HEK293 (cell line): ENCODE results near the gene TRAPPC10.
A peak's percentile ranks its signal among the peaks of the same experiment; 100 is the strongest.

Source experiments
- CTCF ChIA-PET: fragments of 350-600 bp; formaldehyde crosslinking; extraction: SDS; loops from one replicate; lab custom pipeline; 2021; ENCODE audit warnings: antibody characterized with exemption; lab: Yijun Ruan, JAX
- POLR2A ChIA-PET: fragments of 300-600 bp; formaldehyde crosslinking; extraction: SDS; loops from one replicate; lab custom pipeline; 2020; ENCODE audit warnings: antibody characterized with exemption, inconsistent platforms; lab: Yijun Ruan, JAX
- H3K27ac ChIP-seq: fragments of 200-500 bp; sonication (Bioruptor generic); 2 replicates; pipeline ENCODE4 v1.5.1; 2014; ENCODE audit warnings: low read depth, low read length, control low read depth, inconsistent platforms; ENCODE audit errors: extremely low read depth
- H3K36me3 ChIP-seq, 2 experiments: fragments of 200-500 bp in 1 of 2; sonication (Bioruptor generic) in 1 of 2; 1 replicate in 1 of 2; 2 replicates in 1 of 2; pipeline ENCODE4 v1.5.1; 2014 to 2017; ENCODE audit warnings: inconsistent platforms in 2 of 2, low read length in 2 of 2; ENCODE audit not compliant: control insufficient read depth in 2 of 2, insufficient read depth in 1 of 2
- H3K4me1 ChIP-seq: fragments of 200-500 bp; sonication (Bioruptor generic); 2 replicates; pipeline ENCODE4 v1.5.1; 2014; ENCODE audit warnings: mild to moderate bottlenecking, low read length, inconsistent platforms; ENCODE audit not compliant: control insufficient read depth, insufficient read depth
- H3K4me3 ChIP-seq: 2 replicates; pipeline ENCODE4 v1.5.1; 2011; ENCODE audit warnings: low read depth, mild to moderate bottlenecking, control low read depth, low read length, moderate library complexity
- H3K9me3 ChIP-seq: fragments of 200-500 bp; sonication (Bioruptor generic); 2 replicates; pipeline ENCODE4 v1.5.1; 2014; ENCODE audit warnings: low read depth, low read length, inconsistent platforms; ENCODE audit not compliant: control insufficient read depth, insufficient read depth
- BCL11B ChIP-seq: fragments of 450-650 bp; formaldehyde crosslinking; IDR thresholded peaks from 2 replicates; pipeline ENCODE4 v1.5.1; 2016; ENCODE audit warnings: low read depth, missing biosample characterization, missing genetic modification characterization
- HOXA7 ChIP-seq: sonication (generic); formaldehyde crosslinking; IDR thresholded peaks from 2 replicates; pipeline ENCODE4 v1.8.1; 2022; ENCODE audit warnings: missing genetic modification reagents, borderline replicate concordance
- HOXD13 ChIP-seq: sonication (generic); formaldehyde crosslinking; IDR thresholded peaks from 2 replicates; pipeline ENCODE4 v1.8.0; 2022; ENCODE audit warnings: missing genetic modification reagents, borderline replicate concordance
- SCRT1 ChIP-seq: fragments of 450-650 bp; formaldehyde crosslinking; IDR thresholded peaks from 2 replicates; pipeline ENCODE4 v1.5.1; 2016; ENCODE audit warnings: missing biosample characterization, missing genetic modification characterization, borderline replicate concordance
- ZEB2 ChIP-seq: fragments of 450-650 bp; formaldehyde crosslinking; IDR thresholded peaks from 2 replicates; pipeline ENCODE4 v1.5.1; 2016; ENCODE audit warnings: missing biosample characterization, missing genetic modification characterization
- ZIC2 ChIP-seq: fragments of 450-650 bp; formaldehyde crosslinking; IDR thresholded peaks from 2 replicates; pipeline ENCODE4 v1.5.1; 2016; ENCODE audit warnings: missing biosample characterization, missing genetic modification characterization
- ZNF24 ChIP-seq: fragments of 450-650 bp; formaldehyde crosslinking; IDR thresholded peaks from 2 replicates; pipeline ENCODE4 v1.5.1; 2016; ENCODE audit warnings: missing biosample characterization, missing genetic modification characterization
- ZNF501 ChIP-seq: fragments of 450-650 bp; formaldehyde crosslinking; IDR thresholded peaks from 2 replicates; pipeline ENCODE4 v1.5.1; 2016; ENCODE audit warnings: missing biosample characterization, missing genetic modification characterization
- ZNF514 ChIP-seq: fragments of 450-650 bp; formaldehyde crosslinking; IDR thresholded peaks from 2 replicates; pipeline ENCODE4 v1.5.1; 2016; ENCODE audit warnings: missing biosample characterization, missing genetic modification characterization
- ZNF621 ChIP-seq: fragments of 450-650 bp; formaldehyde crosslinking; IDR thresholded peaks from 2 replicates; pipeline ENCODE4 v1.5.1; 2017; ENCODE audit warnings: missing biosample characterization, missing genetic modification characterization
- TF ChIP-seq, protein P1 (sequence below): fragments of 450-650 bp; formaldehyde crosslinking; IDR thresholded peaks from 2 replicates; pipeline ENCODE4 v1.5.1; 2016; ENCODE audit warnings: missing biosample characterization, missing genetic modification characterization
- TF ChIP-seq, protein P2 (sequence below): fragments of 450-650 bp; formaldehyde crosslinking; conservative IDR thresholded peaks from 2 replicates; pipeline ENCODE4 v1.5.1; 2016; ENCODE audit warnings: low read depth, missing biosample characterization, missing genetic modification characterization

TRAPPC10 gene

DNA sequence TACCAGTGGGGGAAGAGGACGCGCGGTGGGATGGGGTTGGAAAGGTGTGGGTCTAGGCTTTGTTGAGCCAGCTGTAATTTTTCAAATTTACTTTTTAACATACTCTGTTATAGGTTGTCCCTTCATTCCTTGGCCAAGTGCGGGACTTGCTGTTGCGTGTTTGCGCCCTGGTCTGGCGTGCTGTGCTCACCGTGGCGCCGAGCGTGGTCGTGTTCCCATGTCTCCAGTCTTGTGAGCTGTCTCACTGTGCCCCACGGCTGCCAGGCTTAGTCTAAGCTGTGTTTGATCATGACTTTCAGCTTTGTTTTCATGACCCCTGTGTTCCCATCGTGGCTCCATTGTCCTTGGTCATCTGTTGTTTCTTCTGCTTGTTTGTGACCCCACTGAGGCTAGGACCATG lies 26.0 kb downstream of the TRAPPC10 start (continued):
- no peak for TF ChIP-seq ZNF514 (tag by site-specific recombination)

DNA sequence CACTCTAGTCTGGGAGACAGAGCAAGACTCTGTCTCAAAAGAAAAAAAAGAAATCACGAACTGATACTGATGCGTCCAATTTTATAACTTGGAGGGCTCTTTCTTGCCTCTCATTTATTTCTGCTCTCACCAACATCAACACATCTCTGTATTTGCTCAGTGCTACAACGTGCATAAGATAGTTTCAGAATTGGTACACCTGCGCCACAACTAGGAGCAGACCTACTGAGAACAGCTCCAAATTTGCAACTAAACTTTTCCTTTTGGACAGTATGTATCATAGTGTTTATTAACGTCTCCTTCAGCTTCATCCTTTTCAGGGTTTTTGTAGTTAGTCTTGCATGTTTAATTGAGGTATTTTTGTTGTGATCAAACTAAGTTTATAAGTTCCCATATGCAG lies 27.7 kb downstream of the TRAPPC10 start:
- ChIA-PET CTCF (interaction anchor here (0.6 to 1.1 kb wide), 2 partner anchors 9 to 18 kb away, joined by 3 to 4 read pairs; no protein-coding TSS in a partner anchor), POLR2A (interaction anchor here (0.5 to 1.1 kb wide), 2 partner anchors 9 to 29 kb away, joined by 3 read pairs; no protein-coding TSS in a partner anchor)
- H3K36me3 ChIP-seq, result peaks cover 29 to 43% of the 10 kb centered on the region in 2 experiments
- TF ChIP-seq, protein P1, sequence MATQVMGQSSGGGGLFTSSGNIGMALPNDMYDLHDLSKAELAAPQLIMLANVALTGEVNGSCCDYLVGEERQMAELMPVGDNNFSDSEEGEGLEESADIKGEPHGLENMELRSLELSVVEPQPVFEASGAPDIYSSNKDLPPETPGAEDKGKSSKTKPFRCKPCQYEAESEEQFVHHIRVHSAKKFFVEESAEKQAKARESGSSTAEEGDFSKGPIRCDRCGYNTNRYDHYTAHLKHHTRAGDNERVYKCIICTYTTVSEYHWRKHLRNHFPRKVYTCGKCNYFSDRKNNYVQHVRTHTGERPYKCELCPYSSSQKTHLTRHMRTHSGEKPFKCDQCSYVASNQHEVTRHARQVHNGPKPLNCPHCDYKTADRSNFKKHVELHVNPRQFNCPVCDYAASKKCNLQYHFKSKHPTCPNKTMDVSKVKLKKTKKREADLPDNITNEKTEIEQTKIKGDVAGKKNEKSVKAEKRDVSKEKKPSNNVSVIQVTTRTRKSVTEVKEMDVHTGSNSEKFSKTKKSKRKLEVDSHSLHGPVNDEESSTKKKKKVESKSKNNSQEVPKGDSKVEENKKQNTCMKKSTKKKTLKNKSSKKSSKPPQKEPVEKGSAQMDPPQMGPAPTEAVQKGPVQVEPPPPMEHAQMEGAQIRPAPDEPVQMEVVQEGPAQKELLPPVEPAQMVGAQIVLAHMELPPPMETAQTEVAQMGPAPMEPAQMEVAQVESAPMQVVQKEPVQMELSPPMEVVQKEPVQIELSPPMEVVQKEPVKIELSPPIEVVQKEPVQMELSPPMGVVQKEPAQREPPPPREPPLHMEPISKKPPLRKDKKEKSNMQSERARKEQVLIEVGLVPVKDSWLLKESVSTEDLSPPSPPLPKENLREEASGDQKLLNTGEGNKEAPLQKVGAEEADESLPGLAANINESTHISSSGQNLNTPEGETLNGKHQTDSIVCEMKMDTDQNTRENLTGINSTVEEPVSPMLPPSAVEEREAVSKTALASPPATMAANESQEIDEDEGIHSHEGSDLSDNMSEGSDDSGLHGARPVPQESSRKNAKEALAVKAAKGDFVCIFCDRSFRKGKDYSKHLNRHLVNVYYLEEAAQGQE (tag by site-specific recombination), result no peak
- no peak overlapping the region for H3K27ac ChIP-seq
- H3K4me3 ChIP-seq, result no peak overlapping the region
- no peaks in the 10 kb centered on the region for H3K9me3 ChIP-seq
- H3K4me1 ChIP-seq, result no peaks in the 10 kb centered on the region

DNA sequence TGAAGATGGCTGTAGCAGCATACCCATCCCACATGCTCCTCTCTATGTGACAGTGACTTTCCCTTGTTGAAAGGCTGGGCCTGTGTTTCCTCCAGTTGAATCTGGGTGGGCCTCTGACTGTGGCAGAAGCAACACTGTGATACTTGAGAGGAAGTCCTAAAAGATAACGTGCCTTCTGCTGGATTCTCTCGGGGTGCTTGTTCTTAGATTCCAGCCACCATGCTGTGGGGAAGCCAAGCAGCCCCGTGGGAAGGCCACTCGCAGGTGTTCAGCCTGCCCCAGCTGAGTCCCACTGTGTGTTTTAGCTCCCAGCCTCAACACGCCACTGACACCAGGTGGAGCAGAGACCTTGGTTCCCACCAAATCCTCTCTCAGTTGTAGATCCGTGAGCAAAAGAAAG lies 31.5 kb downstream of the TRAPPC10 start:
- ChIA-PET CTCF (interaction anchor here (0.6 to 0.7 kb wide), 2 partner anchors 24 to 71 kb away, joined by 3 read pairs; no protein-coding TSS in a partner anchor), POLR2A (no interaction called here)
- H3K27ac ChIP-seq, result peak overlapping the region; percentile 39; the same call in 1 of the 2 replicates

DNA sequence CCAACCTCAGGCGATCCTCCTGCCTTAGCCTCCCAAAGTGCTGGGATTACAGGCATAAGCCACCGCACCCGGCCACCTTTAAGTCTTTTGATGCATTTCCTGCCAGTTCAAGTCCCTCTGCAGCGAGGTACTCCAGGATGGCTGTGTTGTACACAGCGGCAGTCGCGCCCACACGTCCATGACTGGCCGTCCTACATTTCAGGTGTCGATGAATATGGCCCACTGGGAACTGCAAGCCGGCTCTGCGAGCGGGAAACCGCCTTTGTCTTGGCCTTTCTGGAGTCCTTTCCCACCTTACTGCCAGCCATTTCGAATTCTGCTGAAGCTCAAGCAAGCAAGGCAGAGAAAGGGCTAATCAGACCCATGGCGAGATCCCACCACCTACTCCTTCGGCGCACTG lies 34.6 kb downstream of the TRAPPC10 start:
- no peak overlapping the region for H3K27ac ChIP-seq
- no peak for TF ChIP-seq ZNF24 (tag by site-specific recombination)
- TF ChIP-seq HOXD13 (CRISPR knock-in tag), result no peak
- no peak for TF ChIP-seq HOXA7 (CRISPR knock-in tag)
- no peak for TF ChIP-seq SCRT1
- TF ChIP-seq BCL11B (tag by site-specific recombination), result no peak
- TF ChIP-seq ZNF501, result no peak
- no peak for TF ChIP-seq ZEB2 (tag by site-specific recombination)
- TF ChIP-seq ZNF621 (tag by site-specific recombination), result no peak
- TF ChIP-seq, all 188 proteins: peak for 0
- ChIA-PET CTCF (interaction anchor here (0.6 kb wide), 1 partner anchor 14 kb away, joined by 4 read pairs; no protein-coding TSS in a partner anchor), POLR2A (no interaction called here)
- Histone ChIP-seq H3K9me3 (no peaks in the 10 kb centered on the region), H3K4me1 (no peaks in the 10 kb centered on the region), H3K36me3 (peaks cover 7 to 14% of the 10 kb centered on the region in 2 experiments), H3K4me3 (no peak overlapping the region)

More for the DNA sequence above, 31.5 kb downstream of the TRAPPC10 start:
- no peak overlapping the region for H3K4me3 ChIP-seq
- peaks cover 13 to 17% of the 10 kb centered on the region in 2 experiments for H3K36me3 ChIP-seq
- H3K9me3 ChIP-seq, result no peaks in the 10 kb centered on the region
- TF ChIP-seq ZIC2 (tag by site-specific recombination), result 0 out of 2 replicates have a peak, but pooled peaks have one; percentile 6
- TF ChIP-seq, protein P2, sequence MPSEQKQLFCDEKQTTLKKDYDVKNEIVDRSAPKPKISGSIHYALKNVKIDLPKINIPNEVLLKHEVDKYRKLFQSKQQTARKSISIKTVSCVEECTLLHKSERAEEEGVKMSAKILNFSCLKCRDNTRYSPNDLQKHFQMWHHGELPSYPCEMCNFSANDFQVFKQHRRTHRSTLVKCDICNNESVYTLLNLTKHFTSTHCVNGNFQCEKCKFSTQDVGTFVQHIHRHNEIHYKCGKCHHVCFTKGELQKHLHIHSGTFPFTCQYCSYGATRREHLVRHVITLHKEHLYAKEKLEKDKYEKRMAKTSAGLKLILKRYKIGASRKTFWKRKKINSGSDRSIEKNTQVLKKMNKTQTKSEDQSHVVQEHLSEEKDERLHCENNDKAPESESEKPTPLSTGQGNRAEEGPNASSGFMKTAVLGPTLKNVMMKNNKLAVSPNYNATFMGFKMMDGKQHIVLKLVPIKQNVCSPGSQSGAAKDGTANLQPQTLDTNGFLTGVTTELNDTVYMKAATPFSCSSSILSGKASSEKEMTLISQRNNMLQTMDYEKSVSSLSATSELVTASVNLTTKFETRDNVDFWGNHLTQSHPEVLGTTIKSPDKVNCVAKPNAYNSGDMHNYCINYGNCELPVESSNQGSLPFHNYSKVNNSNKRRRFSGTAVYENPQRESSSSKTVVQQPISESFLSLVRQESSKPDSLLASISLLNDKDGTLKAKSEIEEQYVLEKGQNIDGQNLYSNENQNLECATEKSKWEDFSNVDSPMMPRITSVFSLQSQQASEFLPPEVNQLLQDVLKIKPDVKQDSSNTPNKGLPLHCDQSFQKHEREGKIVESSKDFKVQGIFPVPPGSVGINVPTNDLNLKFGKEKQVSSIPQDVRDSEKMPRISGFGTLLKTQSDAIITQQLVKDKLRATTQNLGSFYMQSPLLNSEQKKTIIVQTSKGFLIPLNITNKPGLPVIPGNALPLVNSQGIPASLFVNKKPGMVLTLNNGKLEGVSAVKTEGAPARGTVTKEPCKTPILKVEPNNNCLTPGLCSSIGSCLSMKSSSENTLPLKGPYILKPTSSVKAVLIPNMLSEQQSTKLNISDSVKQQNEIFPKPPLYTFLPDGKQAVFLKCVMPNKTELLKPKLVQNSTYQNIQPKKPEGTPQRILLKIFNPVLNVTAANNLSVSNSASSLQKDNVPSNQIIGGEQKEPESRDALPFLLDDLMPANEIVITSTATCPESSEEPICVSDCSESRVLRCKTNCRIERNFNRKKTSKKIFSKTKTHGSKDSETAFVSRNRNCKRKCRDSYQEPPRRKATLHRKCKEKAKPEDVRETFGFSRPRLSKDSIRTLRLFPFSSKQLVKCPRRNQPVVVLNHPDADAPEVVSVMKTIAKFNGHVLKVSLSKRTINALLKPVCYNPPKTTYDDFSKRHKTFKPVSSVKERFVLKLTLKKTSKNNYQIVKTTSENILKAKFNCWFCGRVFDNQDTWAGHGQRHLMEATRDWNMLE, result no peak
- no peaks in the 10 kb centered on the region for H3K4me1 ChIP-seq
